Measurements from ENCODE around the gene POLRMT.

DNA sequence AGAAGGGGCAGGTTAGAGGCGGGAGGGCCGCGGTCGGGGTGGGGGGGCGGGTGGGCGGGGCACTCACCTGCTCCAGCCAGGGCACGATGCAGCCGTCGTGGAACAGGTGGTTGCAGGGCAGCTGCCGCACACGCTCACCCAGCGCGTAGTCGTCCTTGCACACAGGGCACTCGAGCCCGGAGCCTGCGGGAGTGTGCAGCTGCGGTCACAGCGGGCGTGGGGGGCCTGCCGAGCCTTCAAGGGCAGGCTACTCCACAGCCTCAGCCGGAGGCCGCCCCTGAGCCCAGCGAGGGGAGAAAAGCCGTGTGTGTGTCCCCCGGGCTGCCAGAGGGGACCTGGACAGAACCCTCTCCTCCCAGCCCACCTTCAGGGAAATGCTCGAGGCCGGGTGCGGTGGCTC is 15.0 kb upstream of the POLRMT start:
- TF ChIP-seq, protein P1, sequence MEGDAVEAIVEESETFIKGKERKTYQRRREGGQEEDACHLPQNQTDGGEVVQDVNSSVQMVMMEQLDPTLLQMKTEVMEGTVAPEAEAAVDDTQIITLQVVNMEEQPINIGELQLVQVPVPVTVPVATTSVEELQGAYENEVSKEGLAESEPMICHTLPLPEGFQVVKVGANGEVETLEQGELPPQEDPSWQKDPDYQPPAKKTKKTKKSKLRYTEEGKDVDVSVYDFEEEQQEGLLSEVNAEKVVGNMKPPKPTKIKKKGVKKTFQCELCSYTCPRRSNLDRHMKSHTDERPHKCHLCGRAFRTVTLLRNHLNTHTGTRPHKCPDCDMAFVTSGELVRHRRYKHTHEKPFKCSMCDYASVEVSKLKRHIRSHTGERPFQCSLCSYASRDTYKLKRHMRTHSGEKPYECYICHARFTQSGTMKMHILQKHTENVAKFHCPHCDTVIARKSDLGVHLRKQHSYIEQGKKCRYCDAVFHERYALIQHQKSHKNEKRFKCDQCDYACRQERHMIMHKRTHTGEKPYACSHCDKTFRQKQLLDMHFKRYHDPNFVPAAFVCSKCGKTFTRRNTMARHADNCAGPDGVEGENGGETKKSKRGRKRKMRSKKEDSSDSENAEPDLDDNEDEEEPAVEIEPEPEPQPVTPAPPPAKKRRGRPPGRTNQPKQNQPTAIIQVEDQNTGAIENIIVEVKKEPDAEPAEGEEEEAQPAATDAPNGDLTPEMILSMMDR (IDR thresholded peaks at IDR 0.05), result no peak
- TF ChIP-seq POLR2A (IDR thresholded peaks at IDR 0.05), result no peak
